ENCODE data around the gene GRIK3.

The GRIK3 gene

DNA sequence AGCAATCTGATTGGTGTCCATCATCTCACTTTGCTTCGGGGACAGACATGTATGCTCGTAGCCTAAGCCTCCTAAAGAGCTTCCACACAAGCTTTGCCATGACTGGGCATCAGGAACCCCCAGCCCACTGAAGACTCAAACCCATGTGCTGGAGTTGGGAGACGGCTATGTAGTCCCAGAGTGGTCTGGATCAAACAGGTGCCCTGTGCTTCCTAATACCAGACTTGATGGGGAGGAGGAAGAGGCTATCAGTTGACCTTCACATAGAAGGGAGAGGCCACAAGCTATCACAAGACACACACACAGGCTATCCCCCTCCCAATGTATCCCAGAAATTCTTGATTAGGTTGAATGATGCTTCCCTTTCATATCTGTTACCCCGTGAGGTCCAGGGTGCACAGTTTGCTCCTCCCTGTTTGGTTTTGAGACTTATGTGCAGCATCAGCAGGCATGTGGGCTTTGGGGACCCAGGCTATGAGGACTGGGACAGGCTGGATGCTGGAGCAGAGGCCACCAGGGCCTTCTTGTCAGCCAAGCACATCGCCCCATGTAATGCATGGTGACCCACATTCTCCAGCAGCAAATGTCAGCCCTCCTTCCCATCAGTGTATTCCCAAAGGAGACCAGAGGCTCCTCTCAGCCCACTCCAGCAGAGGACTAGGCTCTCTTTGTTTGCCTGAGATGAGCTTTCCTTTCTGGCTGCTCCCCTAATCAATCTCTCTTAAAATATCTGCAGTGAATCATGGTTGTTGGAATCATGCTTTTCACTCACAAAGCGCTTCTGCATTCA is 159.8 kb downstream of the GRIK3 start:
- no peak for DNase-seq (ENCODE audit: low spot score)

DNA sequence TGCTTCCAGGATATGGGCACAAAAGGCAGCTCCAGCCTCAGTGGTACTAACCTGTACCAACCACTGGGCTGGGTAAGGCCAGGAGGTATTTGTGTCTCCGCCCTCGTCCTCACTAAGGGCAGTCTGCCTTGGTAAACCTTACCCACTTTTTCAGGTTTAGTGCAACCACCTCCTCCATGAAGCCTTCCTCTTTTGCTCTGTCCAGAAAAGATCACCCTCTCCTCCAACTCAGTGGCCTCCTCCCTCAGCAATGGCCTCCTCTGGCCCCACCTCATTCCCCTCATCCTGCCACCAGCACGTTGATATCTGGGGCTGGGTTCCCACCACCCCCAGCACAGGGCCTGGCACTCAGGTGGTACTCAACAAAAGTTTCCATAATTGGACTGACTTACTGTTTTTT is 161.5 kb downstream of the GRIK3 start:
- no peak for DNase-seq (ENCODE audit: low spot score)

DNA sequence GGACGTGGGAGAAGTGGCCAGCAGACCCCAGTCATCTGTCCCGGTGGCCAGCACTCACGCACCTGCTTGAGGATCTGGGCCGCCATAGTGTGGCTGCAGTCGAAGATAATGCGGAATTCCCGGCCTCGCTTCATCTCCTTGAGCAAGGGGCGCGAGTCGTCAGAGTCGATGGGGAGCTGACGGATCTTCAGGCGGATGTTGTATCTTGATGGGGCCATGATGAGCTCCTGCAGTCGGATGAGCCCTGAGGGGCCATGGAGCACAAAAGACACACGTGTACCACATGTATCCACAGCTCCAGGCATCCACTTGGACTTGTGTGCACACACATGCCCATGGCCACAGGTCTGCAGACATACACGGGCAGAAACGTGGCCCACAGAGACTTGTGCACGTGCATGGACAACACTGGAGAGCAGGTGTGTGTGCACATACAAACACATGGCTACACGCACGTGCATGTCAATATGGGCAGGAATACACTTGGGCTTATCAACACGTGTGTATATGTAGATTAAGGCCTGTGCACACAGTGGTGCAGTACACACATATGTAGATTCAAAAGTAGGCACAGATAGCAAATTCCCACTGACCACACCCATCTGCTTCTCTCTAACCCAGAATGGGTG is 162.1 kb downstream of the GRIK3 start:
- no peak for DNase-seq (ENCODE audit: low spot score)

DNA sequence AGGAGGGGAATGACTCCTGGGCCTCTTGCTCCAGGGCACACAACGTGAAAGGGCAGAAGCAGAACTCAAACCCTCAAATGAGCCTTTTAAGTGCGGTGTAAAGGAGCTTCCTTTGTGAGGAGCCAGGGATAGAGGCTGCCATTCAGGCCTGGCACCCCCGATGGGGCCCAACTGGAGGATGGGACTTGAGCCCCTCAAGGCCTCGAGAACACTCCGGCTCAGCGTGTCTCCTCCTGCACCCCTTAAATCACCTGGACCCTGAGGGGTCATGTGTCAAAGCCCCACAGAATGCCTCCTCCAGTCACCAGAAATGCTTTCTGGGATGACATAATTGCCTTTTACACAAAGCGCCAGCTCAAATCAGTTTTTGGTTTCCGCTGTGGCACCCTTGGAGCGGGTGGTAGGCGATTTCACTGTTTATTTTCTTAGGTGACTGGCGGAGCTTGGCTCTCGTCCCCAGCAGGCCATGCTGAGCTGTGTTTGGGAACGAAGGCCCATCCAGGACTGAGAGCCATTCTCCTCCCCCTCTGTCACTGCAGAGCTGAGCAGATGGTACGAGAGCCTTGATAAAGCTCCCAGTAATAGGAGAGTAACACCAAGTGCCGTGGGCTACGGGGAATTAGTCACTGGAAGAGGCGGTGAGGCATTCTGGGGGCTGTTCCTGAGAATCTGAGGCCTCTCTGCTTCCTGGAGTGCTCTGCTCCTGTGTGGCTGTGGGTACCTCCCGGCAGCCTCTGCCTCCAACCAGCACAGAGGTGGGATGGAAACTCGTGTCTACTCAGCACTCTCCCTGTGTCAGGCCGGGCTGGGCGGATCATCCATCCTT is 163.0 kb downstream of the GRIK3 start:
- DNase-seq (ENCODE audit: low spot score): no peak

DNA sequence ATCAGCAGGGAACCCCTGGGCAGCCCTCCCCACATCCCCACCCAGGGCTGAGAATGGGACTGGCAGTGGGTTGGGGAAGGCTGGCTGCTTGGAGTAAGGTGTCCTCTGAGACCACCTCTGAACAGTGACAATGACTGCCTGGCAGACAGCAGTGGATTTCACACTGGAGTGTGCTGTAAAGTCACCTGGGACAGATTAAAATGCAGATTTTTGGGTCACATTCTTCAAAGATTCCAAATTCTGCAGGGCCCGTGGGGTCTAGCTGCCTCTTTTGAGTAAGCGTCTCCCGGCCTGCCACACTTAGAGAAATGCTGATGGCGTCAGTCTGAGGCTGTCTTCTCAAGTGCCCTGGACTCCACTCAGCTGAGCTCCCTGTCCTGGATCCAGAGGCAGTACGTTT is 164.5 kb downstream of the GRIK3 start:
- DNase-seq (ENCODE audit: low spot score): no peak

DNA sequence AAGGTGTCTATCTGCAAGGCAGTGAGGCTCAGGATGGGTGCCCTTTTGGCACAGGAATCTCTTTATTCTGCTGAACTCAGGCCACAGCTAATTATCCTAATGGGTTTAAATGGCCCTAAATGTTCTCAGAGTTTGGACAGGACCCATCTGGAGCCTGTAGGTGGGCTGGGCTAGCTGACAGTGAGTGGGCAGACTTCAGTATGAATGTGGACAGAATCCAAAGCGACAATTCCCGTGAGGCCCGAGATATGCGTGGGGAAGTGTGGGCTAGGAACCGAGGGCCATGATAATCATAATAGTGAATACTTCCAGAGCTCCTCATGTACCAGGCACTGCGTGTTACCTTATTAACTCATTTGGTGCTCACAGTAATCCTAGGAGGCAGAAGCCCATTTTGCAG is 165.3 kb downstream of the GRIK3 start:
- no peak for DNase-seq (ENCODE audit: low spot score)

DNA sequence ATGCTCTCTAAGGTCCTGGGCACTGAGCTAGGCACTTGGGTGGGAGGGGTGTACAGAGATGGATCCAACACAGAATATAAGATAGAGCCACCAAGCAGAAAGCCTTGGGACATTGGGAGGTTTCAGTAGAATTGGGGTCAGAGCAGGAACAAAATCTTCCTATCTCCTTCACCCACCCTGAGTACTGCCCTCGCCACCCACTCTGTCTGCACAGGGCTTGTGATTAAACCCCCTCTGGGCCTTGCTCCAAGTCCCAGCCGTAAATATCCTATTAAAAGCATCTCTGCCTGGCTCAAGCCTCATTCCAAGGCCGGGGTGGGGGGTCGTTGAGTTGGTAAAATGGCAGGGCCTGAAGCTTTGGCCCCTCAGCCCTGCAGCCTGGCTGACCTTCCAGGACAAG is 166.7 kb downstream of the GRIK3 start:
- DNase-seq (ENCODE audit: low spot score): no peak

DNA sequence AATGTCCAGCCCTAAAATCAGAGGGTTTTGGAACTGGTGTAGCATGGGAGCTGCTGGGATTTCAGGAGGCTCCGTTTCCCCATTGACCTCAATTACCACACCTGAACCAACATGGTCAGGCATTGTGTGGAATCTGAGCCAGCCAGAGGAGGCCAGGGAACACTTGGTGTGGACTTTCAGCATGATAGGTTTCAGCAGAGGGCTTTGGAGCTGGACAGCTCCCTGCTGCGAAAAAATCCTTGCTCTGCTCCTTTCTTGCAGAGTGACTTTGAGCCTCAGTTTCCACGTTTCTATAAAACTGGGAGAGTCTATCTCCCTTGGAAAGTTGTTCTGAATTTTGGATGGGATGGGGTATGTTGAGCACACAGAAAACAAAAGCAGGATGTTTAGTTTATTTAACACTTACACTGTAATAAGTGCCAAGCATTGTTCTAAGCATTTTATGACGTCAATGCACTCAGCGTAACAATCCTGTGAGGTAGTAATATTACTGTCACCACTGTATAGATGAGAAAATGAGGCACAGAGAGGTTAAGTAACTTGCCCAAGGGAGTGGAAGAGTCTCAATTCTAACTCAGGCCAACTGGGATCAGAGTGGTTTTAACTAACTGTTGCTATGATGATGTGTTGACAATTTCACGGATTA is 168.0 kb downstream of the GRIK3 start:
- no peak for DNase-seq (ENCODE audit: low spot score)

DNA sequence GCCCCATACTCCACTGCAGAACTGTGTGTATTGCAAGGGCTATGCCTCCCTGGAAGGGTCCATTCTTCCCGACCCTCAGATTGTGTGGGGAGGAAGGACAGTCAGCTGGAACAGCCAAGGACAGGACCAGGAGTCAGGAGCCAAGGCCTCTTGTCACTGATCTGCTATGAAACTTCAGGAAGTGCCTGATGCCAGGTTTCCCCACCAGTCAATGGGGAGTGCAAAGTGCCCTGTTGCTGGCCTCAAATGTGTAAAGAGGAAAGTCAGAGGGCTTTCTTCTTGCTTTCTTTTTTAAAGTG is 168.8 kb downstream of the GRIK3 start:
- no peak for DNase-seq (ENCODE audit: low spot score)

DNA sequence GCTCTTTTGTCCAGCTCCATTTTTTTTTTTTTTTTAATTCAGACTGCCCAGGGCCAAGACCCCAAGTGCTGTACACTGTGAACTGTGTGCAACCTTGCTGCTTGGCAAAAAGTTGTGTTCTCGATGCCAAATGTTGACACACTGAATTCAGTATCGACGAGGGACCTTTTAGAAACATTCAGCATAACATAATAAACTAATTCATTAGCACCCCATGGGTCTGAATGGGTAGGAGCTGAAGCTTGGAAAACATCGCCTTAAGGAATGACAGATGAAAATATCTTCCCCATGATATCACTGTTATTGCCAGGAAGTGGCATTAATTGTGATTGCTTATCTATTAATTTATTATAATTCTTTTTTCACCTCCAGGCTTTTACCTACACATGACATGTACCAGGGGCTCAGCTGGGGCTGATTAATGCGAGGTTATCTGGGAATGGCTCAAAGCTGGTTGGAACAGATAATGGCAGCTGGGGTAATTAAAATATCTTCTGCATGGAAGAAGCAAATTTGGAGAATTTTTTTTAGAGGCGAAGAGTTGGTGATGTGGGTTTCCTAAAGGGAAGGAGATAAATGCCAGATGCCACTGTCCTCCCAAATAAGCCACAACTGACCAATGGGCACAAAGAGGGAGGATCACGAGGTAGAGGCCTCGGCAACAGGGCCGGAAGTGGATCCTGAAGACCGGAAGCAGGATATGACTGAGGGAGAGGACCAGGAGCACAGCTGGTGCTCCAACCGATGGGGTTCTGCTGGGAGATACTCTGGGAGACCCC is 169.3 kb downstream of the GRIK3 start:
- DNase-seq (ENCODE audit: low spot score): no peak

DNA sequence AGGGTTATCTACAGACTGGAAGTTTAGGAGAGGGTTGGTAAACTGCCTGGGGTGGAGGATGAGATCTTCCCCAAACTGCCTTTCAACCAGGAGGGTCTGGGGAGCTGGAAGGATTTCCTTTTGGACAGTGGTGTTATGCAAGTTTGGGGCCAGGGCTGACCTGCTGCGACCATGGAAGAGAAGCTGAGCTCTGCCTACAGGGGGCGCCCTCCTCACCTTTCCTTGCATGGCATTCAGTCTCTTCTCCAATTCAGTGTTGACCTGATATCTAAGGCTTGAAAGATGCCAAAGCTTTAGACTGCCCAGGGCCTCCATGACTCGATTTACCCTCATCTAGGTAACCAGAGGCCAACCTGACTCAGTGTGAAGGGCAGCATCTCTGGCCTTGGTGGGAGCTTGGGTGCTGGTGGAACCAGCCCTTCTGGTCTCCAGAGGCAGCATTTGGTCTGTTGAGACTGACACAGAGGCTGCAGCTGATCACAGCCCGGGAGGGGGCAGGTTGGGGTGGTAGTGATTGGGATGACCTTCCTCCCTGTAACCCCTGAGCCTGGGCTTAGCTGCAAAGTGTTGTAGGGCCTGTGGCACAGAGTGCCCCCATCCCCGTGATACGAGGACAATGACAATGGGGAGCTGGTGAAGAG is 170.0 kb downstream of the GRIK3 start:
- peak; percentile 26 for DNase-seq (ENCODE audit: low spot score)

DNA sequence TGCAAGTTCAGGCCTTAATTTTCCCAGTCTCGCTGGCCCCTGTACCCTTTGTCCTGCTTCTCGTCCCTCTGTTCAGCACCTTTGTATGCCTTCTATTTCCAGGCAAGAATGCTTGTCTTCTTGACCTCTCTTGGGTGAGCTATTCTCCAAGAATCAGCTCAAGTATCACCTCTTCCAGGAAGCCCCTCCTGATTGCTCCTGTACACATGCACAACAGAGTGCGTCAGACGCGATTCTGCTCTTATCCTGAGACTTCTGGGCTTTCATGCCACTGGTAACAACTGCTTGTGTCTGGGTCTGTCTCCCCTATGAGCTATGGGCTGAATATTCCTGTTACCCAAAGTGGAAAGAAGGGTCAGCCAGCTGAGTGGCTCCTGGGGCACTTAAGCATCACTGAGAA is 170.8 kb downstream of the GRIK3 start:
- no peak for DNase-seq (ENCODE audit: low spot score)

DNA sequence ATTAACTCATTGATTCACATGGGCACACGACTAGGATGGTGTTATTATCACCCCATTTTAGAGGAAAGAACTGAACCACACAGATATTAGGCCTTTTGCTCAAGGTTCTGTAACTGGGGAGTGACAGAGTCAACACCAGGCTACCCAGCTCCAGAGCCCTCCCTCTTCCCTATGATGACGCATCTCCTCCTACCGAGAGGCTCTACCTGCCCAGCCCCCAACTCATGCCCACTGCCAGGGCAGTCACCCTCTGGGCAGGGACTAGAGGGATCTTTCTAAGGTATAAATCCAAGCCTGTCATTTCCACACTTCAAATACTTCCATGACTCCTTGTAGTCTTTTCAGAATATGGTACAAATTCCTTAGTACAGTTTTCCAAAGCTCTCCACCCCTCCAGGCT is 171.3 kb downstream of the GRIK3 start:
- no peak for DNase-seq (ENCODE audit: low spot score)

DNA sequence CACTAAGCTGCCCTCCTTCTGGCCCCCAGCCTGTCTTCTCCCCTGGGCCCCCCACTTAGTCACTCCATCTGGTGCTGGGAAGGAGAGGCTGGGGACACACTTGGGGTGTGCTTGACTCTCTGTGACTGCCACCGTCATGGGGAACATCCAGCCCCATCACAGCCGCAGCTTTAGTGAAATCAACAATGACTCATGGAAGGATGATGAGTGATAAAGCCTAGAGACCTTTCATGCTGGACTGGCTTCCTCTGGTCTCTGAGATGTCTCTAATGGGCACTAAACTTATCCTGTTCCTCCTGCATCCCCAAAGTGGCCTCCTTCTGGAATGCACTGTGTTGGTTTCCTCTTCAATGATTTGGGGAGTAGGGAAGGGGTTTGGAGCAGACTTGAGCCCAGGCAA is 172.9 kb downstream of the GRIK3 start:
- DNase-seq (ENCODE audit: low spot score): no peak

DNA sequence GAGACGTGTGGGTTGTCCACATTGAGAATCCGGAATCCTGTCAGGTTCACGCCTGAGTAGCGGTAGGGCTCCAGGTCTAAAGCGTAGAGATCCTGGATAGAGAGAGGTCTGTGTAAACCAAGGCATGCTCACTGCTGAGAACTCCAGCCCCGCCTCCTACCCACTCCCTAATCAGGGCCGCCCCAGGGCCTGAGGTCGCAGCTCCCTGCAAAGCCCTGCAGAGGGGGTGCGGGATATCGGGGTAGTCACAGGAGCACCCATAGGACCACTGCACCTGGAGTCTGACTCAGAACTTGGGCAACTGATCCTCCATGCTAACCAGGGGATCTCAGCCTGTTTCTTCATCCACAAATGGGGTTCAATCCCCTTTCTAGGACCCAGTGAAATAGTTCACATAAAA is 174.4 kb downstream of the GRIK3 start:
- DNase-seq (ENCODE audit: low spot score): no peak

DNA sequence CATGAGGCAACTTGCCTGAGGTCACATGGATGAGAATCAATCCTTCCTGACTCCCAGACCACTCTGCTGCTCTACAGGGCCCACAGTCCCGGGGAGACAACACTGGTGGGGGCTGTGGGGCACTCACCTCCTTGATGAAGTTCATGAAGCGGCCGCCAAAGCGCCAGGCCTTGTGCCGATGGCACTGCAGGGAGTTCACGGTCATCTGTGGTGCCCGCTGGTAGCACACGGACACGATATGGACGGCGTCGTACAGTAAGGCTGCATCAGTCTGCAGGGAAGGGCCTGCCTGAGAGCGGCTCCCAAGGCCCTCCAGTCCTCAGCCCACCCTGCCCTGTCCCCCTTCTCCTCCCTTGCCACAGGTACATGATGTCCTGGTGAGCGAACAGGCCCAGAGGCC is 175.3 kb downstream of the GRIK3 start:
- no peak for DNase-seq (ENCODE audit: low spot score)

DNA sequence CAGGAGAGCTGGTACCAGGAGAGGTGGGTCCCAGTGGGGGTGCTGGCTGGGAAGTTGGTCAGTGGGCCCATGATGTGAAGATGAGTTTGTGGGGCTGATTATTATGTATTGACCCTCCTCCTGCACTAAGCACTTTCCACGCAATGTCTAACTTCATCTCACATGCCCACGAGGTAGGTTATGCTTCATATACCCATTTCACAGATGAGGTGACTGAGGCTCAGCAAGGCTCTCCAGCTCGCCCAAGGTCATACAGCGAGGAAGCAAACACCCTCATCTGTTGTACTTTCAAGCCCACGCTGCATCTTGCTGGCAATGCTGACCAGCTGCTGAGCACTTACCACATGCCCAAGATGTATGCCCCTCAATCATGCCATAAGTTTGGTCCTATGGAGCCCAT is 175.8 kb downstream of the GRIK3 start:
- DNase-seq (ENCODE audit: low spot score): no peak

DNA sequence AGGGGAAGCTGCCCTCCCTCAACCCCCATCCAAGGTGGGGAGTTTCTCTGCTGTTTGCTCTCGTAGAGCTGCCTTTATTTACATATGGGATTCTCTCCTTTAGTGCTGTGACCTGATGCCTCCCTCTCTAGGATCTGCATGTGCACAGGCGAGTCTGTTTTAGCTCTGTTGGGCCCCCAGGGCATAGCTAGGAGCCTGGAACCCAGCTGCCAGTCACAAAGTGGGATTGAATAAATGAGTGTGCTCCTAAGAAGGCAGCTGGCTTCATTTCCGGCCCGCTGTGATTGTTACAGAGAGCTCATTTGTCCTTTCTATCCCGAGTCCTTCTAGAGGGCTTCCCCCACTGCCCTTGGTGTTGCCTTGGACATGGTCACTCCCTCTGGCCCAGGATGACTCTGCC is 176.6 kb downstream of the GRIK3 start:
- DNase-seq (ENCODE audit: low spot score): no peak

DNA sequence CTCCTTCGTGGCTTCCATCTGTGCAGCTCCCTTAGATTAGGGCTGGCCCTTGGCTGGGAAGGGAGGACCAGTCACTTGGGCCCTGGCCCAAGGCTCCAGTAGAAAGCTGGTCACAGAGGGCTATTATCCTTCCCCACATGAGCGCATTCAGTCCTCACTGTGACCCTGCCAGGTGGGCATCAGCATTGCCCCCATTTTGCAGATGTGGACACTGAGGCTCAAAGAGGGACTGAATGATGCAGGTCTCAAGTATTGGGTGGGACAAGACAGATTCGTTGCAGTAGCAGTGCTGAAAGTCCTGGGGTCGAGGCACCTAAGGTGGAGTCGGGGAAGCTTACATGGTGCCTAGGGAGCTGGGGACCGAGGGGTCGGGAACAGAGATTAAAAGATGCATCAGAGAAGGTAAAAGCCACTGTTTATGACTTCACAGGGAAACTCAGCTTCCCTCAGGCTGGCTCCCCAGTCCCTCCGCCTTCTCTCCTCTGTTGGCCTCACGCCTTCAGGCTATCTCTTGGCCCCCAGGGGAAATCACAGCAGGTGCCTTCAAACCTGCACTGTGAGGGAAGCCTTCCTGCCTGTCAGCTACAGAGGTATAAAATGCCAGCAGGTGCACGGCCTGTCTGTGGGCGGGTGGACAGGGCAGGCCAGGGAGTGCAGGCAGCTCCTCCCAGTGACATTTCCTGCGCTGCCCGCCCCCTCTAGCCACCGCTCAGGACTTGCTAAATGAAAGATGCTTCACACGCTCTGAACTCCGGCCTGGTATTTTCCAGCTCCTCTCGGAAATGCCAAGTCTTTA is 178.4 kb downstream of the GRIK3 start:
- DNase-seq (ENCODE audit: low spot score): no peak

DNA sequence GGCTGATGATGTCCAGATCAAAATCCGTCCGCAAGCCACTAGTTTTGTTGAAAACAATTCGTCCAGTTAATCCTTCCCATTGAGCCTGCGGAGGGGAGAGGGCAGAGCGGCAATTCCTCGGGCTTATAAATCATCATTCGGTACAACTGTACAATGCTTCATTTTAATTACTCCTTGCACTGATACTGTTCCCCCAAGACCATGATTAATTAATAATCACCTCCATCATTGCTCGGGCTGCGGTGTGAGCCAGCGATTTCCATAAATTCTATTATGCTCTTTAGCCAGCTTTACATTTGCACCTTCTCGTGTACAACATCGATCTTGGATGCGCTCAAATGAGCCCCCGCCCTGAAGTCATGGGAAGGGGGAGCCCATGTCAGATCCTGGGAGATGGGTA is 180.7 kb downstream of the GRIK3 start:
- no peak for DNase-seq (ENCODE audit: low spot score)

DNA sequence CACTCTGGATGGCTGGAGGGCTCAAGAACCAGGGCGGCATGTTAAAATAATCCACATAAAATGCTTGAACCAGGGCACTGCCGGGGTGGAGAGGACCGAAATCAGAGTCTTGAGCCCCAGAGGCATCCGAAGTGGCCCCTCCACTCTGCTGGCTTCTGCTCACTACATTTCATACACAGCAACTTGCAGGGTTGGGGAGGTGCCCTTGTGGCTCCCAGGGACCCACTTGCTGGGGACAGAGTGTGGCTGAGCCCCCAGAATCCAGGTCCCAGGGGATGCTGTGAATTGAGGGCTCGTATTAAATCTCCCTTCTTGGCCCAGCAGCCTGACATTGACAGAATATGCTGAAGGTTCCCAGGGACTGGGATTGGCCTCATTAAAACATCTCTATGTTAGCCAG is 181.7 kb downstream of the GRIK3 start:
- no peak for DNase-seq (ENCODE audit: low spot score)

Data from hematopoietic multipotent progenitor cell treated with erythropoietin and hydrocortisone succinate and interleukin-3 and kit ligand, for 15 days (in vitro differentiated cells).